Occipital lobe (tissue), 2 donors: ENCODE data around the gene CRIM1. TPM values are rescaled to one million over a fixed set of nuclear protein-coding genes. Genes with fewer than 3 reads are reported as not detected.

Source experiments
- DNase-seq: peaks from one replicate; lab custom pipeline; 2025; lab: John Stamatoyannopoulos, UW
- total RNA-seq: library from RNA; depleted of rRNA; stranded (reverse); fragments of >200 nt; gene quantifications from one replicate; pipeline ENCODE4 v1.2.3, GENCODE V29; 2014

CRIM1 gene
- total RNA-seq, 1 donor from 2014 or later, result 105 TPM

- no peak for DNase-seq
Observed at GRCh38 chr2:36574560-36574959, 219.0 kb downstream of the CRIM1 start.

- DNase-seq, result no peak
Observed at GRCh38 chr2:36577884-36578283, 222.3 kb downstream of the CRIM1 start.

- no peak for DNase-seq
Observed at GRCh38 chr2:36578343-36579296, 223.0 kb downstream of the CRIM1 start.

- DNase-seq, result no peak
Observed at GRCh38 chr2:36579297-36579664, 223.7 kb downstream of the CRIM1 start.

- DNase-seq, result no peak
Observed at GRCh38 chr2:36582538-36582937, 227.0 kb downstream of the CRIM1 start.

- no peak for DNase-seq
Observed at GRCh38 chr2:36582951-36583350, 227.4 kb downstream of the CRIM1 start.

GRCh38 chr2:36584148-36584794 lies 228.7 kb downstream of the CRIM1 start:
- no peak for DNase-seq

- DNase-seq, result no peak
Observed at GRCh38 chr2:36586672-36587071, 231.1 kb downstream of the CRIM1 start.

GRCh38 chr2:36587101-36587500 lies 231.5 kb downstream of the CRIM1 start:
- DNase-seq, result no peak

- no peak for DNase-seq
Observed at GRCh38 chr2:36587556-36587955, 232.0 kb downstream of the CRIM1 start.

GRCh38 chr2:36589230-36589630 lies 233.7 kb downstream of the CRIM1 start:
- no peak for DNase-seq

- no peak for DNase-seq
Observed at GRCh38 chr2:36594849-36595248, 239.3 kb downstream of the CRIM1 start.

- no peak for DNase-seq
Observed at GRCh38 chr2:36596397-36596796, 240.8 kb downstream of the CRIM1 start.

- DNase-seq, result no peak
Observed at GRCh38 chr2:36597003-36597531, 241.5 kb downstream of the CRIM1 start.

GRCh38 chr2:36597532-36598377 lies 242.2 kb downstream of the CRIM1 start, which contains the start of gene FEZ2:
FEZ2 (minus strand) TSS chr2:36598168; CDS start chr2:36598142, 26 bp downstream.
- DNase-seq, result peak; percentile 74

Other genes starting within 250 kb of the CRIM1 start
- 54.3 TPM for gene FEZ2, start 242.4 kb downstream of the CRIM1 start, total RNA-seq